ENCODE results near the gene RBM47.
A peak's percentile ranks its signal among the peaks of the same experiment; 100 is the strongest.
"Not testable (repeated sequence)": the region's sequence is repeated elsewhere in the genome, so short reads cannot be mapped to it uniquely, and the experiment has no call there.

RBM47 gene

DNA sequence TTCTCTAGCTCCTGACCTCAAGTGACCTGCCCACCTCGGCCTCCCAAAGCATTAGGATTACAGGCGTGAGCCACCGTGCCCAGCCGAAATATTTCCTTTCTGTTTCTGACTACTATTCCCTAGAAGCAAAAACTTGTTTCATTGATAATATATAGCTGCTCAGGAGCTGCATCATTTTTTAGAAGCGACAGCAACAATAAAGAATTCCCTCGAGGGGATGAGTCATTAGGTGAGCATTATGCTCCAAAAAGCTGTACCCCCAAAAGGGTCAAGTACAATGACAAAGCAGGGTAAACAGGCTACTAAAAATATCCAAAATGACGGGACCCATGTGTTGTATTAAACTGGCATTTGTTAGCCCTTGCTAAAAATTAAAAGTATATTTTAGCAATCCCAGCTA is 67.0 kb downstream of the RBM47 start:
- no peak for DNase-seq (ENCODE audit: low read depth in 2 of 2)

DNA sequence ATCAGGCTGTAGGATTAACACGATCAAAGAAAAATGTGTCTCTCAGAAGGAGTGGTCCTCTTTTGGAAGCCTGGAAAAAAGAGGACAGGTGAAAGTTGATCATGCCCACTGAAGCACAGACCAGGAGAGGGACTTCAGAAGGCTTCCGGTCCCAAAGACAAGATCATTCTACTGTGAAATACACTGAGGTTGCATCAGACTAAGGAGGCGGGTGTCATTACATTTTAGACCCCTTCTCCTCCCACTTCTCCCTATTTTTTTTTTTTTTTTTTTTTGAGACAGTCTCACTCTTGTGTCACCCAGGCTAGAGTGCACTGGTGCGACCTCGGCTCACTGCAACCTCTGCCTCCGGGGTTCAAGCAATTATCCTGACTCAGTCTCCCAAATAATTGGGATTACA is 67.5 kb downstream of the RBM47 start:
- no peak for DNase-seq (ENCODE audit: low read depth in 2 of 2)

GRCh38 chr4:40561543-40562177 is 68.0 kb downstream of the RBM47 start:
- not testable (repeated sequence) for DNase-seq (ENCODE audit: low read depth in 2 of 2)

DNA sequence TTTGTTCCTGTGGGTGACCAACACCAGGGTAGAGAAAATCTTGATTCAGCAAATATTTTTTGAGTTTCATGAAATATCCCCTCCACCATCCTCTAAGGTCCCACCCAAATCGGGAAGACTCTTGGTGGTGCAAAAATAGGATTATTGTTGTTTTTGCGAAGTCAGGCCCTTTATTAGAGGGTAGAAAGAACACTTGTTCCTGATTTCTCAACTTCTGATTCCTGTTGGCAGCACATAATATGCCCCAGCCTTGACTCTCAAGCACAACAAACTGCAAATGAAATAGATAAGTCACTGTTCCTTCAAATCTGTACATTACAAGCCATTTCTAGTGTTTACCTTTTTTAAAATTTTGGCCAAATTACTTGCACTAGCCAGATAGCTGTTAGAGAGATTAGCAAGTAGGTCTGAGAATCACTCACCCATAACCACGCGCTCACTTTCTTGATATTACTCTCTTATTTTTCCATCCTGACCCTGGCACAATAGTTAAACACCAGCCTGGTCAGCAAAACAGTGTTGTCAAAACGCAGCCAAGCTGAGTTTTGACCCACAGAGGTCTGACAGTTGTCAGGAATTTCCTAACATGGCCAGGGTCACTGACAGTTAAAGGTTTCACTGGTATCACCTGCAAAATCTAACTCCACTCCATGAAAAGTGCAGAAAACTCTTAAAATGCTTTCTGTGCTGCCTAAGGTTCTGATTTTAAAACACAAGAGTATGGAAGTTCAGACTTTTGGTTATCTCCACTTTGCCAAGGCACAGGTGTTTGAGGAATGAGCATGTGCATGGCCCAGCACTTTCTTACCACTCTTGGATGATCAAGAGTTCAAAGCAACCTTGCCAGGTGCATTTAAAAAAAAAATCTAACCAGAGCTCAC is 69.8 kb downstream of the RBM47 start:
- no peak for DNase-seq (ENCODE audit: low read depth in 2 of 2)

DNA sequence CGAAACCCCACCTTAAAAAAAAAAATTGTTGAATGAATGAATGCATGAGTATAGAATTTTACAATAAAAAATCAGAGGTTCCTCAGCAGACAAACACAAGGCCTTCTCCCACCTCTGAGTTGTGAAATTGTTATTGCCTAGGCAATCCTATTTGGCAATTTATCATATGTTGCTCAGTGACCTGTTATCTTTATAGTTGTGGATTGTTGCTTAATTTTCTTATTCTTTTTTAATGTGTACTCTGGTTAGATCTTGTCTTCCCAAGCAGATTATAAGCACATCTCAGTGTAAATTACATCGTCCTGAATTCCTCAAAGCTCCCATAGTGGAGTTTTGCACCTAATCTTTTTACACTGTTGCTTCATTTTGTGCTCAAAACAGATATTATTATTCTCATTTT is 71.9 kb downstream of the RBM47 start:
- DNase-seq (ENCODE audit: low read depth in 2 of 2), result no peak

DNA sequence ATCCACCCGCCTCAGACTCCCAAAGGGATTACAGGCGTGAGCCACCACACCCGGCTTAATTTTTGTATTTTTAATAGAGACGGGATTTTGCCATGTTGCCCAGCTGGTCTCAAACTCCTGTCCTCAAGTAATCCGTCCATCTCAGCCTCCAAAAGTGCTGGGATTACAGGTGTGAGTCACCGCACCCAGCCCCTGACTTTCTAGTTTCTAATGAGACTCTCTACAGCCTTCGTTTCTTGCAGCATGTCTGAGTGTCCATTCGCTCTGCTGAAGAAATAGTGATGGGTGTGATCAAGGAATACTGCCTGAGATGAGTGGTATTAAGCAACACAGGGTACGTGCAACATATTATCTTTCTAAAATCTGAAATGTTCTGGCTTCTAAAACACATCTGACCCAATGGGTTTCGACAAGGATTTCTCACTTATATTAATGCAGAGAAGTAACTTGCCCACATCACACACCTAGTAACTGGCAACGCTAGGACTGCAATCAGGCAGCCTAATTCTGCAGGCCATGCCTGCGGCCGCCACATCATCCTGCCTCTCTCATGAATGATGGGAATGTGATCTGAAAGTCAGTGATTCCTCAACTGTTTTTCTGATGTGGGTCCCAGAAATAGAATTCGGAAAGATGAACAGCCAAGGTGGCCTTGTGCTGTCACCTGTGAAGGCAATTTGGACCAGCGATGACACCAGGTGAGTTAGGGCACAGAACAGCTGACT is 74.3 kb downstream of the RBM47 start:
- DNase-seq (ENCODE audit: low read depth in 2 of 2), result no peak

DNA sequence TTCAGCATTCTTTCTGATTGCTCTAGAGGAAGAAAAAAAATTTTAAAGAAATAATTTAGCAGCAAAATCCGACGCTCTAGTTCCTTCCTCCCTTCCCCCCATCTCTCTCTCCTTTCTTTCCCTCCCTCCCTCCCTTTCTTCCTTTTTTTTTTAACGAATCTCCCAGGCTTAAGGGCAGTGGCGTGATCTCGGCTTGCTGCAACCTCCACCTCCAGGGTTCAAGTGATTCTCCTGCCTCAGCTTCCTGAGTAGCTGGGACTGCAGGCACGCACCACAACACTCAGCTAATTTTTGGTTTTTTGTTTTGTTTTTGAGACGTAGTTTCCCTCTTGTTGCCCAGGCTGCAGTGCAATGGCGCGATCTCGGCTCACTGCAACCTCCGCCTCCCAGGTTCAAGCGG is 75.0 kb downstream of the RBM47 start:
- DNase-seq (ENCODE audit: low read depth in 2 of 2), result not testable (repeated sequence)

DNA sequence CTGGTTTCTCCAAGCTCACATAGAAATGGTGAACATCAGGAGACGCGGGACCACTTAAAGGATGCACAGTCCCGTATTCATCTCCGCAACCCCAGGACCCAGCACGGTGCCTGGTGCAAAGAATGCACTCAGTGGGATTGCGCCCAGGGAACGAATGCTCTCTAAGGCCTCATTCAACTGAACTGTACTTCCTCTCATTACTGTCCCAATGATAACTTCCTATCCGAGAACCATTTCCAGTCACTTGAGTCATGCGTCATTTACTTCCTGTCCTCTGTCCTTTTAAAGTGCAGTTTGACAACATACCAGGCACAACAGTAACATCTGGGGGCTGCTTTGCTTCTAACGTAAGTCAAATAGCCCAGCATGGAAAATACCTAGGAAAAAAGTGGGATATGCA is 75.7 kb downstream of the RBM47 start:
- DNase-seq (ENCODE audit: low read depth in 2 of 2), result no peak

DNA sequence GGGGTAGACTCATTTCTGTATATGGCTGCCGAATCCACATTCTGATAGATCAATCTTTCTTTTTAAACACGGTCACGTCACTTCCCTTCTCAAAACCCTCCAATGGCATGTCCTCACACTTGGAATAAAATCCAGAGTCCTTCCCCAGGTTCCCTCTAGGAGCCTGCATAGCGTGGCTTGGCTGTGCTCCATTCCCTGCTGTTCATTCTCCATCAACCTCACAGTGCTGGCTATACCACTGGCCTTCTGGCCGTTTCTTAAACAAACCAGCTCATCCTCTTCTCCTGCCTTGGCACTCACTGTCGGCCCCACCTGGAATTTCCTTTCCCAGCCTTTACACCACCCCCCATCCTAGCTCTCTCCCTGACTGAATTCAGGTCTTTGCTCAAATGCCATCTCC is 77.1 kb downstream of the RBM47 start:
- DNase-seq (ENCODE audit: low read depth in 2 of 2), result no peak

DNA sequence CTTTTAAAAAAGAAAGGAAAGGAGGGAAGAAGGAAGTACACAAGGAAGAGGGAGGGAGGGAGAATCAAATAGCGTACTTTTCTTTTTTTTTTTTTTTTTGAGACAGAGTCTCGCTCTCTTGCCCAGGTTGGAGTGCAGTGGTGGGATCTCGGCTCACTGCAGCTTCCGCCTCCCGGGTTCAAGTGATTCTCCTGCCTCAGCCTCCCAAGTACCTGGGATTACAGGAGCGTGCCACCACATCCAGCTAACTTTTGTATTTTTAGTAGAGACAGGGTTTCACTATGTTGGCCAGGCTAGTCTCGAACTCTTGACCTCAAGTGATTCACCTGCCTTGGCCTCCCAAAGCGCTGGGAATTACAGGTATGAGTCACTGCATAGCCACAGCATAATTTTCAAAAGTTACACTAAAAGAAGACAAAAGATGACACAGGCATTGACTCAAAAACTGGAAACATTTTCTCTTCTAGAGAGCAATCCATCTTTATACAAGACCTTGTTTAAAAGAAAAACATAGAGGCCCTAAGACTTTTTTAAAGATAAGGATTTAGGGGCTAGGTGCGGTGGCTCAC is 78.0 kb downstream of the RBM47 start:
- peak in 1 of 2 experiments; percentile 12 for DNase-seq (ENCODE audit: low read depth in 2 of 2)

DNA sequence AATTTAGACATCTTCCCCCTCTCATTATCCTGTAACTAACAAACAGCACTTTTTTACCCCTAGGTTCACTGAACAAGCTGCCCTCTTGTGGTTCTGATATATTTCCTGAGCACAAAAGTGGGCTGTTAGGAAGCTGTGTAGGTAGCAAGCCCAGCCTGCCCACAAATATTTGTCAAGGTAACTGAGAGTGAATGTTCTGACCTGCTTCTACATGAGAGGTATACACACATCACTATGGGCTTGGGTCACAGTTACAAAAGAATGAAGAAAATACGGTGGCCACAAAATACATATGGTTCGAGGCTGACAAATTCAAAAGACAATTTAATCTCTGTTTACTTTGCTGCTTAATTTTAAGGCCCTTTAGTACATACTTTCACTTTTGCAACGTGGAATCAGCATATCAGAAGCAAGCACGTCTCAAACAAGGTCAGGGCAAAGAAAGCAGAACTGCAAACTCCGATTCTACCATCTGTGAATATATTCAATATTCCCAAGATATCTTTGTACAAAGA is 78.7 kb downstream of the RBM47 start:
- no peak for DNase-seq (ENCODE audit: low read depth in 2 of 2)

GRCh38 chr4:40550196-40550595 is 79.5 kb downstream of the RBM47 start:
- no peak for DNase-seq (ENCODE audit: low read depth in 2 of 2)

- no peak for DNase-seq (ENCODE audit: low read depth in 2 of 2)
Observed at GRCh38 chr4:40548256-40548655, 81.4 kb downstream of the RBM47 start.

- DNase-seq (ENCODE audit: low read depth in 2 of 2), result no peak
Observed at GRCh38 chr4:40547789-40548132, 81.9 kb downstream of the RBM47 start.

- DNase-seq (ENCODE audit: low read depth in 2 of 2), result no peak
Observed at GRCh38 chr4:40546969-40547788, 82.5 kb downstream of the RBM47 start.

GRCh38 chr4:40546506-40546905 is 83.2 kb downstream of the RBM47 start:
- DNase-seq (ENCODE audit: low read depth in 2 of 2), result no peak

DNA sequence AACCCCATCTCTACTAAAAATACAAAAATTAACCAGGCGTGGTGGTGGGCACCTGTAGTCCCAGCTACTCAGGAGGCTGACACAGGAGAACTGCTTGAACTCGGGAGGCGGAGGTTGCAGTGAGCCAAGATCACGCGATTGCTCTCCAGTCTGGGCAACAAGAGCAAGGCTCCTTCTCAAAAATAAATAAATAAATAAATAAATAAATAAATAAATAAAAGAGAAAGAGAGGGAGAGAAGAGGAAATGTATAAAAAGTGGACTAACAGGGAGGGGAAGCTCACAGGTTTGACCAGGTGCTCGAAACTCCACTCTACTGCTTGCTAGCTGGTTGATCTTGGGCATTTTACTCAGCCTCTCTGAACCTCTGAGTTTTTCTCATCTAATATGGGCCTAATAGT is 84.2 kb downstream of the RBM47 start:
- not testable (repeated sequence) for DNase-seq (ENCODE audit: low read depth in 2 of 2)

DNA sequence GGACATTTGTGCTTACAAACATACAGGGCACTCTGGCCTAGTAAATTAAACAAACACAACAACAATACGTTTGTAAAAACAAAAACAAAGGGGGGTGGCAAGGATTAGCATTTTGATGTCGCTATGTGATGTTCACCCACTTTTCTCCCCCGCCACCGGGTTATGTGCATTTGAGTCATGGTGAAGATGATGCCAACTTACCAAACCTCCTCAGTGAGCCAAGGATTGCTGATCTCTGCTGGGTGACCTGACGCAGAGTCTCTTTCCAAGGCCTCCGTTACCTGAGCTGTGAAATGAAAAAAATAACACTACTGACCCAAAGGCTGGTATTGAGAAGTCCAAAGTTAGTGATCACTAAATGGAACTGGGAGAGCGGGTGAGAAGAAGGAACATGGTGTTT is 85.4 kb downstream of the RBM47 start:
- DNase-seq (ENCODE audit: low read depth in 2 of 2), result no peak

DNA sequence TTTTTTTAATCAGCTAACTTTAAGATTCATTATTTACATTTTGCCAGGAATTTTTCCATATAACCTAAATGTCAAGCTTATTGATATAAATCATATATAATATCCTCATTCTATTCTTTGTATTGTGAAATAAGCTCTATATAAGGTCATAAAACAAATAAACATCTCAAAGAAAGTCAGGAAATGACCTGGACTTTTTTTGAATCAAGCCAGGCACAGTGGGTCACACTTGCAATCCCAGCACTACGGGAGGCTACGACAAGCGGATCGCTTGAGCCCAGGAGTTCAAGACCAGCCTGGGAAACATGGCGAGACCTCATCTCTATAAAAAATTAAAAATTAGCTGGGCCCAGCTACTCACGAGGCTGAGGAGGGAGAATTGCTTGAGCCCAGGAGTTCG is 88.9 kb downstream of the RBM47 start:
- no peak for DNase-seq (ENCODE audit: low read depth in 2 of 2)

DNA sequence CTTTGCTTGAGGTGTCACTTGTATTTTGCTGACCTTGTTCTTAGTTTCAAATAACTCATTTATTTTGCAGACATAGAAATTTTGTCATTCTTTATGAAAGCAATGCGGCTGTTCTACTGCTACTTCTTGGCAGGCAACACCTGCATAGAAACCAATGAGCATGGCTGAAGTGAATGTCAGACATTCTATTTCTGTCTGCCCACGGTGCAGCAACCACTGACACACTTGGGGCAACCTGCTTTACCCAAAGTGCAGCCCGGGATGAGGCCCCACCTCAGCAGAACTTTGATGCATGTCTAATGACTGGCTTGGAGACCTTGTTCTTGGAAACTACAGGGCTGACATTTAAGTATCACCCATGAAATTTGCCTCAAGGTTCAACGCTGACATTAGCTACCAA is 93.6 kb downstream of the RBM47 start:
- no peak for DNase-seq (ENCODE audit: low read depth in 2 of 2)

- DNase-seq (ENCODE audit: low read depth in 2 of 2), result no peak
Observed at GRCh38 chr4:40531636-40532023, 98.0 kb downstream of the RBM47 start.

Measured in stimulated activated CD4-positive, alpha-beta T cell treated with anti-CD3 and anti-CD28 coated beads, Interleukin-12 subunit alpha, Interleukin-12 subunit beta, amount 100 ng/mL, for 24 hours (primary cell).